Osteoblast (primary cell): Measurements from ENCODE around the gene GPR148. TPM values are rescaled to one million over a fixed set of nuclear protein-coding genes. Genes with fewer than 3 reads are reported as not detected.

Experiments used
- DNase-seq: peaks from one replicate; pipeline ENCODE4 v3.0.0; 2011; ENCODE audit warnings: low spot score, mixed read lengths; ENCODE audit not compliant: insufficient read length; ENCODE audit errors: missing footprints
- H2AFZ ChIP-seq: 2 replicates; pipeline ENCODE4 v1.6.0; 2011; ENCODE audit warnings: mild to moderate bottlenecking, low read length
- H3K27ac ChIP-seq: 2 replicates; pipeline ENCODE4 v1.5.1; 2011; ENCODE audit warnings: mild to moderate bottlenecking, low read depth, low read length, moderate library complexity
- H3K27me3 ChIP-seq: 2 replicates; pipeline ENCODE4 v1.6.0; 2012; ENCODE audit warnings: mild to moderate bottlenecking, control low read depth, inconsistent platforms, low read length, moderate library complexity; ENCODE audit not compliant: insufficient read depth
- H3K36me3 ChIP-seq: 2 replicates; pipeline ENCODE4 v1.5.1; 2011; ENCODE audit warnings: mild to moderate bottlenecking, low read length, control low read depth, moderate library complexity; ENCODE audit not compliant: insufficient read depth
- H3K4me1 ChIP-seq: 2 replicates; pipeline ENCODE4 v1.5.1; 2011; ENCODE audit warnings: mild to moderate bottlenecking, low read length, control low read depth, moderate library complexity; ENCODE audit not compliant: insufficient read depth
- H3K4me2 ChIP-seq: 2 replicates; pipeline ENCODE4 v1.6.0; 2011; ENCODE audit warnings: mild to moderate bottlenecking, low read length; ENCODE audit not compliant: insufficient read depth
- H3K4me3 ChIP-seq: fragments of 200-600 bp; sonication (generic); 3 replicates; pipeline ENCODE4 v1.5.1; 2012; ENCODE audit warnings: mild to moderate bottlenecking, low read length, inconsistent platforms; ENCODE audit not compliant: insufficient read depth
- H3K79me2 ChIP-seq: 2 replicates; pipeline ENCODE4 v1.6.0; 2012; ENCODE audit warnings: mild to moderate bottlenecking, low read length, control low read depth, inconsistent platforms; ENCODE audit not compliant: insufficient read depth
- H3K9me3 ChIP-seq: 2 replicates; pipeline ENCODE4 v1.5.1; 2011; ENCODE audit warnings: low read depth, low read length, control low read depth
- H4K20me1 ChIP-seq: 2 replicates; pipeline ENCODE4 v1.6.0; 2012; ENCODE audit warnings: mild to moderate bottlenecking, low read length, control low read depth; ENCODE audit not compliant: insufficient read depth
- total RNA-seq: library from RNA; depleted of rRNA; stranded (reverse); fragments of >200 nt; gene quantifications from 2 replicates; pipeline ENCODE4 v1.2.3, GENCODE V29; 2012
- TF ChIP-seq, protein P1 (sequence below): IDR thresholded peaks from 2 replicates; pipeline ENCODE4 v1.5.1; 2011; ENCODE audit warnings: mild to moderate bottlenecking, low read depth, low read length, moderate library complexity; ENCODE audit errors: extremely low read depth

Gene GPR148
- total RNA-seq, 1 donor, result not detected

DNA sequence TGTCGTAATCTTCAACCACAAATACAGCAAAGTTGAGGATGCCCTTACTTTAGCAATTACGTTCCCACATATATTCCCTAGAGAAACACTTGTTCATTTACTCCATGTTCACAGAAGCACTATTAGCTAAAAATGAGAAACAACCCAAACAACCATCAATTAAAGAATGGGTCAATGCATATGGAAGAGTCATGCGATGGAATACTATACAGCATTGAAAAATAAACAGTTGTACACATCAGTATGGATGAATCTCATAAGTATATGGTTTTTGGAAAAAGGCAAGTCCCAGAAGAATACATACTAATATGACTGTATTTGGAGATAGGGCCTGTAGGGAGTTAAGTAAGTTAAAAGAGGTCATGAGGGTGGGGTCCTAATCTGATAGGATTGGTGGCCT, 6.3 kb downstream of the GPR148 start:
- TF ChIP-seq, protein P1, sequence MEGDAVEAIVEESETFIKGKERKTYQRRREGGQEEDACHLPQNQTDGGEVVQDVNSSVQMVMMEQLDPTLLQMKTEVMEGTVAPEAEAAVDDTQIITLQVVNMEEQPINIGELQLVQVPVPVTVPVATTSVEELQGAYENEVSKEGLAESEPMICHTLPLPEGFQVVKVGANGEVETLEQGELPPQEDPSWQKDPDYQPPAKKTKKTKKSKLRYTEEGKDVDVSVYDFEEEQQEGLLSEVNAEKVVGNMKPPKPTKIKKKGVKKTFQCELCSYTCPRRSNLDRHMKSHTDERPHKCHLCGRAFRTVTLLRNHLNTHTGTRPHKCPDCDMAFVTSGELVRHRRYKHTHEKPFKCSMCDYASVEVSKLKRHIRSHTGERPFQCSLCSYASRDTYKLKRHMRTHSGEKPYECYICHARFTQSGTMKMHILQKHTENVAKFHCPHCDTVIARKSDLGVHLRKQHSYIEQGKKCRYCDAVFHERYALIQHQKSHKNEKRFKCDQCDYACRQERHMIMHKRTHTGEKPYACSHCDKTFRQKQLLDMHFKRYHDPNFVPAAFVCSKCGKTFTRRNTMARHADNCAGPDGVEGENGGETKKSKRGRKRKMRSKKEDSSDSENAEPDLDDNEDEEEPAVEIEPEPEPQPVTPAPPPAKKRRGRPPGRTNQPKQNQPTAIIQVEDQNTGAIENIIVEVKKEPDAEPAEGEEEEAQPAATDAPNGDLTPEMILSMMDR, result no peak
- H3K27ac ChIP-seq, result no peak overlapping the region
- H3K4me3 ChIP-seq, result no peak overlapping the region
- DNase-seq, result no peak
- H4K20me1 ChIP-seq, result no peaks in the 10 kb centered on the region
- H3K36me3 ChIP-seq, result no peaks in the 10 kb centered on the region
- no peak overlapping the region for H2AFZ ChIP-seq
- H3K4me1 ChIP-seq, result no peaks in the 10 kb centered on the region
- no peak overlapping the region for H3K4me2 ChIP-seq
- no peaks in the 10 kb centered on the region for H3K27me3 ChIP-seq
- no peaks in the 10 kb centered on the region for H3K9me3 ChIP-seq
- H3K79me2 ChIP-seq, result no peaks in the 10 kb centered on the region

DNA sequence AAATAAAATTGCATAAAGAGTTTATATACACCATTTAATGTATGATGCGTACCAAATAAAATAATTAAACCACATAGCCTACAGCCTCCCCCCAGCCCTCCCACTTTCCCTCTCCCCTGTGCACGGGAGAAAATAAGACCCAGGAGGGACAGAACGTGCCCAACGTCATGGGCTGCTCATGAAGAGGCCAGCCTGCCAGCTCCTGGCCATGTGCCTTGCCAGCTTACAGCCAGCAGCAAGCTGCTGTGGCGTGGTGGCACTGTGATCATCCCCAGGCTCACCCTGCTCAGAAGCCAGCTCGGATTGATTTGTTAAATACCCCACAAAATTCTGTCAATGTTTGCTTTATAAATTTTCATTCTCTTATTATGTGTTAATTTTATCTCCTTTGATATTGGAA, 7.6 kb downstream of the GPR148 start:
- Histone ChIP-seq H3K9me3 (no peaks in the 10 kb centered on the region), H3K4me2 (no peak overlapping the region), H3K4me3 (no peak overlapping the region), H3K4me1 (no peaks in the 10 kb centered on the region), H2AFZ (no peak overlapping the region), H4K20me1 (no peaks in the 10 kb centered on the region), H3K27ac (no peak overlapping the region), H3K79me2 (no peaks in the 10 kb centered on the region), H3K27me3 (no peaks in the 10 kb centered on the region), H3K36me3 (no peaks in the 10 kb centered on the region)
- TF ChIP-seq, protein P1, result no peak
- no peak for DNase-seq

DNA sequence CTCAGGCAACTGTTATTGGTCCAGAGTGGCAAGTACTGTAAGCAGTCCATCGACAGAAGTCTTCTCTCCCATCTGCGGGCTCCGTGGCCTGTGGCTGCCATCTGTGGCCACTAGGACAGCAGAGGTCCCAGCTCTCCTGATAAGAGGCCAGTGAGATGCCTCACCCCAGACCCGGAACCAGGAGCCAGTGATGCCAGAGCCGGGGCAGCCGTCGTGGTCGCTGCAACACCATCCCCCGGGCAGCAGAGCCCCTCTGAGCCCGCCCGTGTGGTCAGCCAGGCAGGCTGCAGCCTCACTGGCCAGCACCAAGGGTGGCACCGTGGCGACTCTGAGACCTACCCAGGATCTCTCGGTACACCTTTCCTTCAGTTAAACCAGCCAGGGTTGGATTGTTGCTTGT, 8.7 kb downstream of the GPR148 start:
- H3K27ac ChIP-seq, result no peak overlapping the region
- no peak overlapping the region for H3K4me2 ChIP-seq
- H3K4me3 ChIP-seq, result no peak overlapping the region
- no peak overlapping the region for H2AFZ ChIP-seq
- no peaks in the 10 kb centered on the region for H3K79me2 ChIP-seq
- DNase-seq, result no peak
- H3K9me3 ChIP-seq, result no peaks in the 10 kb centered on the region
- no peaks in the 10 kb centered on the region for H3K36me3 ChIP-seq
- no peaks in the 10 kb centered on the region for H4K20me1 ChIP-seq
- no peaks in the 10 kb centered on the region for H3K27me3 ChIP-seq
- TF ChIP-seq, protein P1, result no peak
- H3K4me1 ChIP-seq, result no peaks in the 10 kb centered on the region

DNA sequence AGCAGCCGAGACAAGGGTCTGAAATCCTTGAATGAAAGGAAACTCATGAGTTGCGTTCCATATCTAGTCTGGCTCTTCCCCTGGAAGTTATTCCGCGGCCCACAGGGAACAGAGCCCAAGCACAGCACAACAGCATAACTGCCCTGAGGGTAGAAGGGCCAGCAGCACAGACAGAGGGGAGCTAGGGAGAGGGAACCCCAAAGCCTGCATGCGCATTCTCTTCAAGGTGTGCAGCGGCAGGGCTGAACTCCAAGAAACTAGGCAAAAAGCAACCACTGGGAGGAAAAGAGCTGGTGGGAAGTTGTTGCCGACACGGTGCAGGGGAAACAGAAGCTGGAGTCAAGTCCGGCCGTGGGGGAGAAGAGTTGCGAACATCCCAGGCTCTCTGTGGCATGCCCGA, 11.8 kb downstream of the GPR148 start:
- DNase-seq, result no peak
- TF ChIP-seq, protein P1, result no peak
- no peaks in the 10 kb centered on the region for H3K79me2 ChIP-seq
- H3K9me3 ChIP-seq, result no peaks in the 10 kb centered on the region
- no peak overlapping the region for H3K4me3 ChIP-seq
- no peaks in the 10 kb centered on the region for H3K27me3 ChIP-seq
- no peaks in the 10 kb centered on the region for H3K4me1 ChIP-seq
- H2AFZ ChIP-seq, result no peak overlapping the region
- no peak overlapping the region for H3K27ac ChIP-seq
- no peaks in the 10 kb centered on the region for H3K36me3 ChIP-seq
- no peaks in the 10 kb centered on the region for H4K20me1 ChIP-seq
- H3K4me2 ChIP-seq, result no peak overlapping the region
